ENCODE data around the gene PLIN4.

The PLIN4 gene

GRCh38 chr19:4538601-4538954 lies 20.3 kb upstream of the PLIN4 start:
- no peaks in the 10 kb centered on the region for H4K20me1 ChIP-seq (ENCODE audit: control insufficient read depth, insufficient read depth, low read depth, low read length)
- H3K36me3 ChIP-seq (ENCODE audit: control insufficient read depth, low read length): no peaks in the 10 kb centered on the region
- H3K4me2 ChIP-seq (ENCODE audit: low read length): no peak overlapping the region
- no peaks in the 10 kb centered on the region for H3K9me2 ChIP-seq (replicated peaks; ENCODE audit: control insufficient read depth, low read length)
- no peaks in the 10 kb centered on the region for H3K79me2 ChIP-seq (ENCODE audit: control insufficient read depth, low read length)
- H3K27ac ChIP-seq (ENCODE audit: low read depth, low read length): no peak overlapping the region
- H3K4me1 ChIP-seq (ENCODE audit: control insufficient read depth, low read length): peaks cover 23% of the 10 kb centered on the region
- 0 out of 2 replicates have a peak, but pooled peaks cover 2% of the 10 kb centered on the region for H3K27me3 ChIP-seq (ENCODE audit: control insufficient read depth, low read length)
- TF ChIP-seq EZH2phosphoT487 (IDR thresholded peaks at IDR 0.05; ENCODE audit: borderline replicate concordance, low read length): no peak
- TF ChIP-seq CTCF (IDR thresholded peaks at IDR 0.05; ENCODE audit: low read depth, low read length, poor library complexity, severe bottlenecking): no peak
- no peak overlapping the region for H3K4me3 ChIP-seq (ENCODE audit: low read length)
- H3K9me3 ChIP-seq (ENCODE audit: control insufficient read depth, insufficient read depth, low read length): peaks cover 4% of the 10 kb centered on the region; the same call in 1 of the 2 replicates
- H3F3A ChIP-seq (ENCODE audit: control insufficient read depth, insufficient read depth): no peaks in the 10 kb centered on the region

GRCh38 chr19:4537953-4538600 lies 19.8 kb upstream of the PLIN4 start:
- Histone ChIP-seq H3K27ac (ENCODE audit: low read depth, low read length) (no peak overlapping the region), H3K4me3 (ENCODE audit: low read length) (no peak overlapping the region), H3K36me3 (ENCODE audit: control insufficient read depth, low read length) (no peaks in the 10 kb centered on the region), H3K9me3 (ENCODE audit: control insufficient read depth, insufficient read depth, low read length) (peaks cover 4% of the 10 kb centered on the region; the same call in 1 of the 2 replicates), H3K9me2 (replicated peaks; ENCODE audit: control insufficient read depth, low read length) (no peaks in the 10 kb centered on the region), H3K4me1 (ENCODE audit: control insufficient read depth, low read length) (peaks cover 23% of the 10 kb centered on the region), H3F3A (ENCODE audit: control insufficient read depth, insufficient read depth) (no peaks in the 10 kb centered on the region), H3K79me2 (ENCODE audit: control insufficient read depth, low read length) (no peaks in the 10 kb centered on the region), H4K20me1 (ENCODE audit: control insufficient read depth, insufficient read depth, low read depth, low read length) (no peaks in the 10 kb centered on the region), H3K4me2 (ENCODE audit: low read length) (no peak overlapping the region), H3K27me3 (ENCODE audit: control insufficient read depth, low read length) (0 out of 2 replicates have a peak, but pooled peaks cover 2% of the 10 kb centered on the region)
- no peak for TF ChIP-seq CTCF (IDR thresholded peaks at IDR 0.05; ENCODE audit: low read depth, low read length, poor library complexity, severe bottlenecking)
- TF ChIP-seq EZH2phosphoT487 (IDR thresholded peaks at IDR 0.05; ENCODE audit: borderline replicate concordance, low read length): no peak

GRCh38 chr19:4536798-4537197 lies 18.5 kb upstream of the PLIN4 start:
- Histone ChIP-seq H3K27me3 (ENCODE audit: control insufficient read depth, low read length) (0 out of 2 replicates have a peak, but pooled peaks cover 2% of the 10 kb centered on the region), H3K4me1 (ENCODE audit: control insufficient read depth, low read length) (peaks cover 23% of the 10 kb centered on the region), H3K4me3 (ENCODE audit: low read length) (no peak overlapping the region), H4K20me1 (ENCODE audit: control insufficient read depth, insufficient read depth, low read depth, low read length) (no peaks in the 10 kb centered on the region), H3K36me3 (ENCODE audit: control insufficient read depth, low read length) (no peaks in the 10 kb centered on the region), H3K9me2 (replicated peaks; ENCODE audit: control insufficient read depth, low read length) (no peaks in the 10 kb centered on the region), H3K79me2 (ENCODE audit: control insufficient read depth, low read length) (no peaks in the 10 kb centered on the region), H3K9me3 (ENCODE audit: control insufficient read depth, insufficient read depth, low read length) (peaks cover 4% of the 10 kb centered on the region; the same call in 1 of the 2 replicates), H3K27ac (ENCODE audit: low read depth, low read length) (no peak overlapping the region), H3F3A (ENCODE audit: control insufficient read depth, insufficient read depth) (no peaks in the 10 kb centered on the region), H3K4me2 (ENCODE audit: low read length) (no peak overlapping the region)
- TF ChIP-seq EZH2phosphoT487 (IDR thresholded peaks at IDR 0.05; ENCODE audit: borderline replicate concordance, low read length) (no peak), CTCF (IDR thresholded peaks at IDR 0.05; ENCODE audit: low read depth, low read length, poor library complexity, severe bottlenecking) (no peak)
